Suprapubic skin (tissue), 4 donors: ENCODE data around the gene IL3RA.

Experiments
- CTCF ChIP-seq, 2 donors: fragments of 200-600 bp in 1 of 2; fragments of 450-650 bp in 1 of 2; sonication (generic) in 1 of 2; IDR thresholded peaks; one replicate each; pipeline ENCODE4 v1.5.1; 2016 to 2019; ENCODE audit warnings: antibody characterized with exemption in 2 of 2, mild to moderate bottlenecking in 1 of 2, moderate library complexity in 1 of 2
- EP300 ChIP-seq: sonication (generic); formaldehyde crosslinking; IDR thresholded peaks from one replicate; pipeline ENCODE4 v1.6.1; 2017; ENCODE audit warnings: antibody characterized with exemption
- POLR2A ChIP-seq, 2 donors: fragments of 450-650 bp; IDR thresholded peaks; one replicate each; pipeline ENCODE4 v1.6.1; 2017; ENCODE audit warnings: antibody characterized with exemption in 2 of 2, mild to moderate bottlenecking in 2 of 2, moderate library complexity in 2 of 2
- POLR2AphosphoS5 ChIP-seq, 3 donors: sonication (generic); formaldehyde crosslinking; IDR thresholded peaks; one replicate each; pipeline ENCODE4 v1.6.1; 2017; ENCODE audit warnings: antibody characterized with exemption in 3 of 3

GRCh38 chrX:1306909-1307625 lies 29.5 kb upstream of the IL3RA start:
- TF ChIP-seq CTCF (IDR thresholded peaks at IDR 0.05) (no peak), POLR2AphosphoS5 (IDR thresholded peaks at IDR 0.05) (no peak), POLR2A (IDR thresholded peaks at IDR 0.05) (no peak), EP300 (no peak)
